GM12878 (cell line): ENCODE measurements around the gene SYNPR. TPM values are rescaled to one million over a fixed set of nuclear protein-coding genes. Genes with fewer than 3 reads are reported as not detected.

Source experiments
- ATAC-seq: fragments of 200-7000 bp; cut with Tn5 transposase; 3 replicates; pipeline ENCODE4 v1.9.1; 2020; ENCODE audit warnings: mild to moderate bottlenecking, moderate library complexity
- BruUV-seq: library from RNA; stranded (reverse); fragments of 400-500 nt; replicated peaks from 2 replicates; lab custom pipeline; 2021; lab: Mats Ljungman, UMichigan
- CTCF ChIA-PET: fragments of 300-600 bp; sonication (Branson Sonifier 250); formaldehyde crosslinking; extraction: SDS; loops from one replicate; lab custom pipeline; 2021; ENCODE audit warnings: inconsistent platforms; lab: Yijun Ruan, JAX
- POLR2A ChIA-PET: fragments of 350-600 bp; formaldehyde crosslinking; extraction: SDS; loops from one replicate; lab custom pipeline; 2021; ENCODE audit warnings: inconsistent platforms; lab: Charles Lee
- RAD21 ChIA-PET: fragments of 300-600 bp; sonication (Branson Sonifier 250); formaldehyde crosslinking; loops from one replicate; lab custom pipeline; 2023; ENCODE audit warnings: antibody characterized with exemption; ENCODE audit not compliant: unreplicated experiment; lab: Charles Lee
- SMC1A ChIA-PET: fragments of 300-600 bp; sonication (Branson Sonifier 250); formaldehyde crosslinking; loops from one replicate; lab custom pipeline; 2023; ENCODE audit not compliant: unreplicated experiment, uncharacterized antibody; lab: Charles Lee
- DNase-seq: peaks from one replicate; pipeline ENCODE4 v3.0.0-alpha.2; 2011; ENCODE audit warnings: low read depth, low spot score
- FAIRE-seq: peaks from 3 replicates; lab custom pipeline; 2011; peaks lifted over from hg19 to GRCh38; lab: Jason Lieb, UNC
- H2AFZ ChIP-seq: 2 replicates; pipeline ENCODE4 v1.6.0; 2011; ENCODE audit warnings: low read depth, low read length, control low read depth; ENCODE audit not compliant: control insufficient read depth
- H3K27ac ChIP-seq: 2 replicates; pipeline ENCODE4 v1.5.1; 2011; ENCODE audit warnings: control low read depth; ENCODE audit not compliant: control insufficient read depth, insufficient read depth
- H3K27me3 ChIP-seq, 2 experiments: replicated peaks in 1 of 2; 2 replicates each; pipeline versions ENCODE4 v1.6.0 to v1.6.1; 2011; ENCODE audit warnings: low read length in 1 of 2; ENCODE audit not compliant: control insufficient read depth in 2 of 2, insufficient read depth in 2 of 2
- H3K36me3 ChIP-seq, 2 experiments: 2 replicates each; pipeline ENCODE4 v1.5.1; 2011; ENCODE audit warnings: low read length in 1 of 2; ENCODE audit not compliant: control insufficient read depth in 2 of 2, insufficient read depth in 2 of 2
- H3K4me1 ChIP-seq: 2 replicates; pipeline ENCODE4 v1.6.1; 2011; ENCODE audit warnings: mild to moderate bottlenecking, low read length, moderate library complexity, mixed read lengths; ENCODE audit not compliant: control insufficient read depth, insufficient read depth
- H3K4me2 ChIP-seq: 2 replicates; pipeline ENCODE4 v1.6.0; 2011; ENCODE audit warnings: control low read depth; ENCODE audit not compliant: control insufficient read depth, insufficient read depth
- H3K4me3 ChIP-seq: fragments of 200-600 bp; sonication (generic); 2 replicates; pipeline ENCODE4 v1.5.1; 2016
- H3K79me2 ChIP-seq: 2 replicates; pipeline ENCODE4 v1.6.0; 2011; ENCODE audit warnings: low read length; ENCODE audit not compliant: control insufficient read depth, insufficient read depth
- H3K9ac ChIP-seq: 2 replicates; pipeline ENCODE4 v1.8.0; 2011; ENCODE audit warnings: low read length, control low read depth, mixed read lengths; ENCODE audit not compliant: control insufficient read depth, insufficient read depth
- H3K9me3 ChIP-seq: replicated peaks from 3 replicates; pipeline ENCODE4 v1.5.1; 2011; ENCODE audit warnings: mild to moderate bottlenecking, low read length; ENCODE audit not compliant: control insufficient read depth, insufficient read depth
- H4K20me1 ChIP-seq: 2 replicates; pipeline ENCODE4 v1.6.0; 2011; ENCODE audit not compliant: control insufficient read depth, insufficient read depth
- DPF2 ChIP-seq: fragments of 450-650 bp; IDR thresholded peaks from 2 replicates; pipeline ENCODE4 v1.6.1; 2017; ENCODE audit warnings: mild to moderate bottlenecking
- EP300 ChIP-seq, 2 experiments: fragments of 150-350 bp in 1 of 2; IDR thresholded peaks; 2 replicates each; pipeline ENCODE4 v1.6.1; 2011 to 2012; ENCODE audit warnings: low read depth in 2 of 2, low read length in 2 of 2, borderline replicate concordance in 1 of 2, improper control_type of control experiment in 1 of 2, inconsistent platforms in 1 of 2; ENCODE audit not compliant: control insufficient read depth in 1 of 2
- FOXM1 ChIP-seq: IDR thresholded peaks from 2 replicates; pipeline ENCODE4 v1.6.1; 2012; ENCODE audit warnings: low read depth, mild to moderate bottlenecking, inconsistent platforms, low read length, moderate library complexity
- MTA2 ChIP-seq: fragments of 450-650 bp; IDR thresholded peaks from 2 replicates; pipeline ENCODE4 v1.6.1; 2016; ENCODE audit warnings: low read depth, mild to moderate bottlenecking, moderate library complexity
- SREBF2 ChIP-seq: IDR thresholded peaks from 2 replicates; pipeline ENCODE4 v1.6.1; 2012; ENCODE audit warnings: mild to moderate bottlenecking, low read length
- SUPT20H ChIP-seq: IDR thresholded peaks from 2 replicates; pipeline ENCODE4 v1.6.1; 2011; ENCODE audit warnings: low read depth, mild to moderate bottlenecking, low read length, moderate library complexity, borderline replicate concordance; ENCODE audit not compliant: control insufficient read depth
- TAF1 ChIP-seq: IDR thresholded peaks from 2 replicates; pipeline ENCODE4 v1.6.1; 2011; ENCODE audit warnings: mild to moderate bottlenecking, low read depth, low read length, borderline replicate concordance
- WGBS: methylation state at CpG from one replicate; pipeline ENCODE4 v1.1.6; 2016; ENCODE audit warnings: low lambda C conversion rate; ENCODE audit not compliant: insufficient replicate concordance, insufficient coverage; ENCODE audit errors: missing lambda C conversion rate; 5-methylcytosine and 5-hydroxymethylcytosine counted together
- in situ Hi-C: fragments of 300-500 bp; cut with MboI; formaldehyde crosslinking; loops from 9 replicates; pipeline ENCODE4 v1.14.3; 2018; ENCODE audit warnings: mixed read lengths
- intact Hi-C: fragments of 100-400 bp; cut with micrococcal nuclease; formaldehyde crosslinking; loops from one replicate; pipeline ENCODE4 v1.14.2; 2022; ENCODE audit not compliant: unreplicated experiment
- polyA plus RNA-seq, 11 experiments: library from polyadenylated mRNA; depleted of rRNA in 4 of 11; unstranded in 6 of 11; stranded (reverse) in 5 of 11; fragments of >200 nt; fragmentation: Nextera tagmentation in 4 of 11; fragmentation: Illumina TruSeq in 1 of 11; extraction: Ambion mirVana in 4 of 11; extraction: Trizol in 1 of 11; gene quantifications; 1 replicate in 1 of 11; 2 replicates in 10 of 11; pipeline versions ENCODE4 v1.2.1 to v1.2.3, GENCODE V29; 2011 to 2016; ENCODE audit warnings: inconsistent platforms in 2 of 11, missing spikeins in 2 of 11, low read depth in 1 of 11
- total RNA-seq, 4 experiments: library from RNA; depleted of rRNA in 3 of 4; stranded (reverse); fragments of >200 nt in 3 of 4; fragmentation: Illumina TruSeq in 1 of 4; extraction: Trizol in 1 of 4; gene quantifications; 2 replicates each; pipeline versions ENCODE4 v1.2.1 to v1.2.3, GENCODE V29; 2013 to 2021
- TF ChIP-seq, protein P1 (sequence below): IDR thresholded peaks from 2 replicates; pipeline ENCODE4 v1.6.1; 2012; ENCODE audit warnings: low read depth, low read length, improper control_type of control experiment
- TF ChIP-seq, protein P2 (sequence below): fragments of 450-650 bp; IDR thresholded peaks from 2 replicates; pipeline ENCODE4 v1.6.1; 2017; ENCODE audit warnings: antibody characterized with exemption, mild to moderate bottlenecking, moderate library complexity
- TF ChIP-seq, protein P3 (sequence below): fragments of 450-650 bp; IDR thresholded peaks from 2 replicates; pipeline ENCODE4 v1.6.1; 2017; ENCODE audit warnings: mild to moderate bottlenecking, moderate library complexity

The SYNPR gene
- total and polyA plus RNA-seq, 10 of the 15 experiments (the other 5 are each of a cell fraction or from before 2014, with no cell fraction given) = not detected

DNA sequence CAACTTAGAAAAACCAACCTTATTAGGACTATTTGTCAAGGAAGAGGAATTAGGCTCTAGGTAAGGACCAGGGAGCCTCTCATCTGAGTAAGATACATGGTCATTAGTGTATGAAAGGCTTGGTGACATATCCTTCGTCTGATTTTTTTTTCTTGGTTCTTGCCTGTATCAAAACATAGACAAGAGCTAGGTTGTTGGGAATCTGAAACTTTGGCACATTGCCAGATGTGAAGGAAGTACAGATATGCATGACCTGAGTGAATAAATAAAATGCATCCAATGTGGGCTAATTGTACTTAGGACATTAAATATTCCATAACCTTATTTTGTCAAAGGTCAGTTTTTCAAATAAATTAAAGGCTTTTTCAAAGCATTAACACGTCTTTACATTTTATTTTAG, 151.8 kb downstream of the SYNPR start:
- no peaks in the 10 kb centered on the region for H3K9me3 ChIP-seq
- no peaks in the 10 kb centered on the region for H4K20me1 ChIP-seq
- no peaks in the 10 kb centered on the region for H3K4me1 ChIP-seq
- CTCF ChIA-PET = no interaction called here
- in situ Hi-C loops (no loop called here), intact Hi-C loops (no loop called here)
- RAD21 ChIA-PET = no interaction called here
- SMC1A ChIA-PET = no interaction called here
- H3K4me2 ChIP-seq = no peak overlapping the region
- DNase-seq = no peak
- POLR2A ChIA-PET = no interaction called here
- 4% methylated on average over 2 of the region's 2 CpGs for WGBS
- H3K9ac ChIP-seq = no peak overlapping the region
- ATAC-seq = no peak
- FAIRE-seq = no peak
- TF ChIP-seq EP300 (IDR thresholded peaks at IDR 0.05; ENCODE audit: borderline replicate concordance in 1 of 2, control insufficient read depth in 1 of 2, low read depth in 2 of 2, low read length in 2 of 2) (no peak), DPF2 (no peak), SREBF2 (no peak), SUPT20H (no peak), MTA2 (no peak), FOXM1 (no peak), TAF1 (no peak)
- TF ChIP-seq, protein P1, sequence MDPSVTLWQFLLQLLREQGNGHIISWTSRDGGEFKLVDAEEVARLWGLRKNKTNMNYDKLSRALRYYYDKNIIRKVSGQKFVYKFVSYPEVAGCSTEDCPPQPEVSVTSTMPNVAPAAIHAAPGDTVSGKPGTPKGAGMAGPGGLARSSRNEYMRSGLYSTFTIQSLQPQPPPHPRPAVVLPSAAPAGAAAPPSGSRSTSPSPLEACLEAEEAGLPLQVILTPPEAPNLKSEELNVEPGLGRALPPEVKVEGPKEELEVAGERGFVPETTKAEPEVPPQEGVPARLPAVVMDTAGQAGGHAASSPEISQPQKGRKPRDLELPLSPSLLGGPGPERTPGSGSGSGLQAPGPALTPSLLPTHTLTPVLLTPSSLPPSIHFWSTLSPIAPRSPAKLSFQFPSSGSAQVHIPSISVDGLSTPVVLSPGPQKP = no peak
- TF ChIP-seq, protein P2, sequence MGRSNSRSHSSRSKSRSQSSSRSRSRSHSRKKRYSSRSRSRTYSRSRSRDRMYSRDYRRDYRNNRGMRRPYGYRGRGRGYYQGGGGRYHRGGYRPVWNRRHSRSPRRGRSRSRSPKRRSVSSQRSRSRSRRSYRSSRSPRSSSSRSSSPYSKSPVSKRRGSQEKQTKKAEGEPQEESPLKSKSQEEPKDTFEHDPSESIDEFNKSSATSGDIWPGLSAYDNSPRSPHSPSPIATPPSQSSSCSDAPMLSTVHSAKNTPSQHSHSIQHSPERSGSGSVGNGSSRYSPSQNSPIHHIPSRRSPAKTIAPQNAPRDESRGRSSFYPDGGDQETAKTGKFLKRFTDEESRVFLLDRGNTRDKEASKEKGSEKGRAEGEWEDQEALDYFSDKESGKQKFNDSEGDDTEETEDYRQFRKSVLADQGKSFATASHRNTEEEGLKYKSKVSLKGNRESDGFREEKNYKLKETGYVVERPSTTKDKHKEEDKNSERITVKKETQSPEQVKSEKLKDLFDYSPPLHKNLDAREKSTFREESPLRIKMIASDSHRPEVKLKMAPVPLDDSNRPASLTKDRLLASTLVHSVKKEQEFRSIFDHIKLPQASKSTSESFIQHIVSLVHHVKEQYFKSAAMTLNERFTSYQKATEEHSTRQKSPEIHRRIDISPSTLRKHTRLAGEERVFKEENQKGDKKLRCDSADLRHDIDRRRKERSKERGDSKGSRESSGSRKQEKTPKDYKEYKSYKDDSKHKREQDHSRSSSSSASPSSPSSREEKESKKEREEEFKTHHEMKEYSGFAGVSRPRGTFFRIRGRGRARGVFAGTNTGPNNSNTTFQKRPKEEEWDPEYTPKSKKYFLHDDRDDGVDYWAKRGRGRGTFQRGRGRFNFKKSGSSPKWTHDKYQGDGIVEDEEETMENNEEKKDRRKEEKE = no peak
- TF ChIP-seq, protein P3, sequence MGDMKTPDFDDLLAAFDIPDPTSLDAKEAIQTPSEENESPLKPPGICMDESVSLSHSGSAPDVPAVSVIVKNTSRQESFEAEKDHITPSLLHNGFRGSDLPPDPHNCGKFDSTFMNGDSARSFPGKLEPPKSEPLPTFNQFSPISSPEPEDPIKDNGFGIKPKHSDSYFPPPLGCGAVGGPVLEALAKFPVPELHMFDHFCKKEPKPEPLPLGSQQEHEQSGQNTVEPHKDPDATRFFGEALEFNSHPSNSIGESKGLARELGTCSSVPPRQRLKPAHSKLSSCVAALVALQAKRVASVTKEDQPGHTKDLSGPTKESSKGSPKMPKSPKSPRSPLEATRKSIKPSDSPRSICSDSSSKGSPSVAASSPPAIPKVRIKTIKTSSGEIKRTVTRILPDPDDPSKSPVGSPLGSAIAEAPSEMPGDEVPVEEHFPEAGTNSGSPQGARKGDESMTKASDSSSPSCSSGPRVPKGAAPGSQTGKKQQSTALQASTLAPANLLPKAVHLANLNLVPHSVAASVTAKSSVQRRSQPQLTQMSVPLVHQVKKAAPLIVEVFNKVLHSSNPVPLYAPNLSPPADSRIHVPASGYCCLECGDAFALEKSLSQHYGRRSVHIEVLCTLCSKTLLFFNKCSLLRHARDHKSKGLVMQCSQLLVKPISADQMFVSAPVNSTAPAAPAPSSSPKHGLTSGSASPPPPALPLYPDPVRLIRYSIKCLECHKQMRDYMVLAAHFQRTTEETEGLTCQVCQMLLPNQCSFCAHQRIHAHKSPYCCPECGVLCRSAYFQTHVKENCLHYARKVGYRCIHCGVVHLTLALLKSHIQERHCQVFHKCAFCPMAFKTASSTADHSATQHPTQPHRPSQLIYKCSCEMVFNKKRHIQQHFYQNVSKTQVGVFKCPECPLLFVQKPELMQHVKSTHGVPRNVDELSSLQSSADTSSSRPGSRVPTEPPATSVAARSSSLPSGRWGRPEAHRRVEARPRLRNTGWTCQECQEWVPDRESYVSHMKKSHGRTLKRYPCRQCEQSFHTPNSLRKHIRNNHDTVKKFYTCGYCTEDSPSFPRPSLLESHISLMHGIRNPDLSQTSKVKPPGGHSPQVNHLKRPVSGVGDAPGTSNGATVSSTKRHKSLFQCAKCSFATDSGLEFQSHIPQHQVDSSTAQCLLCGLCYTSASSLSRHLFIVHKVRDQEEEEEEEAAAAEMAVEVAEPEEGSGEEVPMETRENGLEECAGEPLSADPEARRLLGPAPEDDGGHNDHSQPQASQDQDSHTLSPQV = no peak
- H3K27me3 ChIP-seq = no peaks in the 10 kb centered on the region
- no peak overlapping the region for H2AFZ ChIP-seq
- H3K4me3 ChIP-seq = no peak overlapping the region
- no peaks in the 10 kb centered on the region for H3K79me2 ChIP-seq
- no peaks in the 10 kb centered on the region for H3K36me3 ChIP-seq
- no TSS peak for BruUV-seq
- no peak overlapping the region for H3K27ac ChIP-seq
